ENCODE data around the gene SLC30A3.

The SLC30A3 gene

DNA sequence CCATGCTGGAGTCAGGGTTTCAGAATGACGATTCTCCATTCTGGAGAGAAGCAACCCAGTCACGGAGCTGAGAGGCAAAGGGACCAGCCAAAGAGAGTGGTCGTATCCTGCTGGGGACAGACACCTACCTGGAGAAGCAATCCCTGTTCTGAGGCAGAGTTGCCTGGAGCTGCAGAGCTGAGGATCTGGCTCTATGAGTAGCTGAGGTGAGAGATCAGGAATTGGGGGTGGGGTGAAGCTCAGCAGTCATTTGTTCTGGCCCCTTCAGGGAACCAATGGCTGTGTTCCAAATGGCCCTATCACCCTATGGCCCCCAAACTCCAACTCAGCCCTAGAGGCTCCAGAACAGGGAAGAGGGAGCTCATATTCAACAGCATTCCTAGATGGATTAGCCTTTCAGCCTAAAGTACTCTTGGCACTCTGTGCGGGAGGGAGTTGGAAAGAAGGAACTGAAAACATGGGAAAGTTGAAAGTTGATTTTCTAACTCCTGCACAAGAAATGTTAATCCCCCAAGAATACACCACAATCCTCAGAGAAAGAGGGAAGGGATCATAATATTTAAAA is 54.3 kb downstream of the SLC30A3 start:
- peaks cover 11 to 65% (median 46%) of the 10 kb centered on the region in 4 experiments for H3K36me3 ChIP-seq (ENCODE audit: control insufficient read depth in 4 of 4, insufficient read depth in 4 of 4, low read length in 3 of 4)
- H3K9me3 ChIP-seq (ENCODE audit: control extremely low read depth in 1 of 5, control insufficient read depth in 4 of 5, insufficient read depth in 2 of 5, low read depth in 1 of 5, low read length in 4 of 5): no peaks in the 10 kb centered on the region
- H3K27me3 ChIP-seq (replicated peaks in 2 of 5; ENCODE audit: control insufficient read depth in 4 of 5, insufficient read depth in 5 of 5, low read length in 4 of 5): no peaks in the 10 kb centered on the region
- peaks cover 7 to 27% (median 14%) of the 10 kb centered on the region in 4 experiments for H3K4me1 ChIP-seq (ENCODE audit: control extremely low read depth in 1 of 4, control insufficient read depth in 4 of 4, insufficient read depth in 4 of 4, low read length in 3 of 4)
- no peak for DNase-seq
- 91% methylated on average over 3 of the region's 4 CpGs for WGBS (ENCODE audit: insufficient coverage)
- ChIA-PET POLR2A (no interaction called here), CTCF (interaction anchor here (1.1 kb wide), 1 partner anchor 16 kb away, joined by 4 read pairs; no protein-coding TSS in a partner anchor)
- no peak overlapping the region for H3K4me3 ChIP-seq (ENCODE audit: control insufficient read depth in 1 of 7, extremely low read depth in 1 of 7, insufficient read depth in 4 of 7, low read depth in 2 of 7, low read length in 6 of 7)
- no peak overlapping the region for H3K27ac ChIP-seq (ENCODE audit: insufficient read depth in 1 of 2, low read depth in 1 of 2, low read length in 2 of 2, poor library complexity in 1 of 2, severe bottlenecking in 2 of 2)

DNA sequence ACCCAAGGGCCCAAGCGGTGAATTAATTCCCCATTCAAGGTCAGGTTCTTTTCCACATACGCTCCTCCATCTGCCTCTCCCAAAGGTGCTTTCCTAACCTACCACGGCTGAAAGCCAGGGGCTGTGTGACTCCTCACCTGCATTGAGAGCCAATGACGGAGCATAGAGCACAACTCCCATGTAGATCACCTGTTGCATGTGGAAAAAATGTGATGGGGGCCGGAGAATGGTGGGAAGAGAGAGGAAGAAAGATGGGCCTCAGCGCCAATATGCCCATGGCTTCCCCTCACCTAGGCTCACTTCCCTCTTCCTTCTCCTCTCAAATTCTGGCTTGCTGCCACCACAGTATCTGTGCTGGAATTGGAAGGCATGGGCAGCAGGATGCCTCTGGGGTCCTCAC is 56.5 kb downstream of the SLC30A3 start:
- POLR2A ChIA-PET: no interaction called here
- no peaks in the 10 kb centered on the region for H3K9me3 ChIP-seq (ENCODE audit: control extremely low read depth in 1 of 5, control insufficient read depth in 4 of 5, insufficient read depth in 2 of 5, low read depth in 1 of 5, low read length in 4 of 5)
- 100% methylated on average over 4 of the region's 6 CpGs for WGBS (ENCODE audit: insufficient coverage)
- H3K27ac ChIP-seq (ENCODE audit: insufficient read depth in 1 of 2, low read depth in 1 of 2, low read length in 2 of 2, poor library complexity in 1 of 2, severe bottlenecking in 2 of 2): no peak overlapping the region
- no peak overlapping the region for H3K4me3 ChIP-seq (ENCODE audit: control insufficient read depth in 1 of 7, extremely low read depth in 1 of 7, insufficient read depth in 4 of 7, low read depth in 2 of 7, low read length in 6 of 7)
- DNase-seq: no peak
- CTCF ChIA-PET: no interaction called here
- peaks cover 14 to 85% (median 60%) of the 10 kb centered on the region in 4 experiments for H3K36me3 ChIP-seq (ENCODE audit: control insufficient read depth in 4 of 4, insufficient read depth in 4 of 4, low read length in 3 of 4)
- H3K27me3 ChIP-seq (replicated peaks in 2 of 5; ENCODE audit: control insufficient read depth in 4 of 5, insufficient read depth in 5 of 5, low read length in 4 of 5): no peaks in the 10 kb centered on the region
- H3K4me1 ChIP-seq (ENCODE audit: control extremely low read depth in 1 of 4, control insufficient read depth in 4 of 4, insufficient read depth in 4 of 4, low read length in 3 of 4): peaks cover 0 to 14% (median 5%) of the 10 kb centered on the region in 4 experiments

DNA sequence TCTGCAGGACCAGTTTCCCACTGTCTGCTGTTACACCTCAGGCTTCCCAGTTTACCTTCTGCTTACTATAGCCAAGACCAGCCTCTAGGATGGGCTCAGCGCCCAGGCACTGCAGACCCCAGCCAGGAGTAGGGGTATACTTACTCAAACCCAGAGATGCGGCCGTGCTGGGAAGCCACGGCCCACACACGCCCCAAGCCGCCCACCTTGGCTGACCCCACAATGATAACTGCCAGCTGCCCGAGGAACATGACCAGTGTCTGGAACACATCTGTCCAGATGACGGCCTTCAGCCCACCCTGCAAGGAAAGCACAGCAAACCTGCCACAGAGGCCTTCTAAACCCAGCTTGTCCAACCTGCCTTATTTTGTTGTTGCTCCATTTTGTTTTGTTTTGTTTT is 57.6 kb downstream of the SLC30A3 start:
- H3K36me3 ChIP-seq (ENCODE audit: control insufficient read depth in 4 of 4, insufficient read depth in 4 of 4, low read length in 3 of 4): peaks cover 14 to 91% (median 65%) of the 10 kb centered on the region in 4 experiments
- no peak overlapping the region for H3K27ac ChIP-seq (ENCODE audit: insufficient read depth in 1 of 2, low read depth in 1 of 2, low read length in 2 of 2, poor library complexity in 1 of 2, severe bottlenecking in 2 of 2)
- H3K27me3 ChIP-seq (replicated peaks in 2 of 5; ENCODE audit: control insufficient read depth in 4 of 5, insufficient read depth in 5 of 5, low read length in 4 of 5): no peaks in the 10 kb centered on the region
- no peak for DNase-seq
- H3K4me1 ChIP-seq (ENCODE audit: control extremely low read depth in 1 of 4, control insufficient read depth in 4 of 4, insufficient read depth in 4 of 4, low read length in 3 of 4): peaks cover 0 to 8% (median 0%) of the 10 kb centered on the region in 4 experiments
- ChIA-PET POLR2A (no interaction called here), CTCF (no interaction called here)
- no peak overlapping the region for H3K4me3 ChIP-seq (ENCODE audit: control insufficient read depth in 1 of 7, extremely low read depth in 1 of 7, insufficient read depth in 4 of 7, low read depth in 2 of 7, low read length in 6 of 7)
- WGBS (ENCODE audit: insufficient coverage): 96% methylated on average over 7 of the region's 8 CpGs
- no peaks in the 10 kb centered on the region for H3K9me3 ChIP-seq (ENCODE audit: control extremely low read depth in 1 of 5, control insufficient read depth in 4 of 5, insufficient read depth in 2 of 5, low read depth in 1 of 5, low read length in 4 of 5)

DNA sequence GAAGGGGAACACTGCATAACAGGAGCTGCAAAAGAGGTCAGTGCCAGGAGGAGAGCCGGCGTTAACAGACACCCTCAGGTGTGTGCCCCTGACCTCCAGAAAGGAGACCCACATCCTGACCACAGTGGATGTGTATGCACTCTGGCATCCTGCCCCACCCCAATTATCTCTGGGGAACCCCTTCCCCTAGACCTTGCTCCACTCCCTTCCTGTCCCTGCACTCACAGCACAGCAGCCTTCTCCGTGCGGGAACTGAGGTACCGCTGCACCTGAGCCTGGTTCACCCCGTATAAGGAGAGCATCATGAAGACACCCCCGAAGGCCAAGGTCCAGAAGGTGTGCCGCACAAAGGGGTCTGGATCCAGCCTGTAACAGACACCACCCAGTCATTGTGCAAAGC is 58.3 kb downstream of the SLC30A3 start:
- H3K27ac ChIP-seq (ENCODE audit: insufficient read depth in 1 of 2, low read depth in 1 of 2, low read length in 2 of 2, poor library complexity in 1 of 2, severe bottlenecking in 2 of 2): no peak overlapping the region
- 95% methylated on average over 6 of the region's 8 CpGs for WGBS (ENCODE audit: insufficient coverage)
- H3K36me3 ChIP-seq (ENCODE audit: control insufficient read depth in 4 of 4, insufficient read depth in 4 of 4, low read length in 3 of 4): peaks cover 14 to 92% (median 69%) of the 10 kb centered on the region in 4 experiments
- no peaks in the 10 kb centered on the region for H3K27me3 ChIP-seq (replicated peaks in 2 of 5; ENCODE audit: control insufficient read depth in 4 of 5, insufficient read depth in 5 of 5, low read length in 4 of 5)
- ChIA-PET POLR2A (interaction anchor here (0.6 kb wide), 1 partner anchor 88 kb away, joined by 4 read pairs; no protein-coding TSS in a partner anchor), CTCF (no interaction called here)
- H3K9me3 ChIP-seq (ENCODE audit: control extremely low read depth in 1 of 5, control insufficient read depth in 4 of 5, insufficient read depth in 2 of 5, low read depth in 1 of 5, low read length in 4 of 5): no peaks in the 10 kb centered on the region
- H3K4me3 ChIP-seq (ENCODE audit: control insufficient read depth in 1 of 7, extremely low read depth in 1 of 7, insufficient read depth in 4 of 7, low read depth in 2 of 7, low read length in 6 of 7): no peak overlapping the region
- peaks cover 0 to 2% (median 0%) of the 10 kb centered on the region in 4 experiments for H3K4me1 ChIP-seq (ENCODE audit: control extremely low read depth in 1 of 4, control insufficient read depth in 4 of 4, insufficient read depth in 4 of 4, low read length in 3 of 4)
- DNase-seq: no peak

DNA sequence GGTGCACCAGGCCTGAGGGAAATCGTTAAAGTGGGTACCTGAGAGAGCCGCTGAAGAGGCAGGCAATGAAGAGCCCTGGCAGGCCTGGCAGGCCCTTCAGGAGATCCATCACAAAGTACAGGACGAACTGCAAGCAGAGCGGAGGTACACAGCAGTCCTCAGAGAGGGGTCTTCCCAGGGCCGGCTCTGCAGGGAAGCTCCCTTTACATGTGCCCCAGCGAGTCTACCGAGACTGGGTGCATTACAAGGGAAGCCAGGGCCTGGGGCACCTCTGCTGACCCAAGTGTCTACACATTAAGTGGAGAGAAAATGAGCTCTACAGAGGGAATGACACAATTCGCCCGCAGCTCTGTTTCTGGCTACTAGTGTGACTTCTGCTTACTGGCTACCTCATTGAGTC is 59.1 kb downstream of the SLC30A3 start:
- H3K4me3 ChIP-seq (ENCODE audit: control insufficient read depth in 1 of 7, extremely low read depth in 1 of 7, insufficient read depth in 4 of 7, low read depth in 2 of 7, low read length in 6 of 7): no peak overlapping the region
- ChIA-PET CTCF (interaction anchor here (1.4 kb wide), 1 partner anchor 12 kb away, joined by 4 read pairs; no protein-coding TSS in a partner anchor), POLR2A (interaction anchor here (0.6 kb wide), 1 partner anchor 87 kb away, joined by 4 read pairs; no protein-coding TSS in a partner anchor)
- peaks cover 14 to 90% (median 69%) of the 10 kb centered on the region in 4 experiments for H3K36me3 ChIP-seq (ENCODE audit: control insufficient read depth in 4 of 4, insufficient read depth in 4 of 4, low read length in 3 of 4)
- no peak for DNase-seq
- WGBS (ENCODE audit: insufficient coverage): 97% methylated on average over 7 of the region's 9 CpGs
- no peaks in the 10 kb centered on the region for H3K4me1 ChIP-seq (ENCODE audit: control extremely low read depth in 1 of 4, control insufficient read depth in 4 of 4, insufficient read depth in 4 of 4, low read length in 3 of 4)
- H3K9me3 ChIP-seq (ENCODE audit: control extremely low read depth in 1 of 5, control insufficient read depth in 4 of 5, insufficient read depth in 2 of 5, low read depth in 1 of 5, low read length in 4 of 5): no peaks in the 10 kb centered on the region
- H3K27ac ChIP-seq (ENCODE audit: insufficient read depth in 1 of 2, low read depth in 1 of 2, low read length in 2 of 2, poor library complexity in 1 of 2, severe bottlenecking in 2 of 2): no peak overlapping the region
- no peaks in the 10 kb centered on the region for H3K27me3 ChIP-seq (replicated peaks in 2 of 5; ENCODE audit: control insufficient read depth in 4 of 5, insufficient read depth in 5 of 5, low read length in 4 of 5)
